GM23338 (cell line): ENCODE measurements around the gene THRB. TPM values are rescaled to one million over a fixed set of nuclear protein-coding genes. Genes with fewer than 3 reads are reported as not detected.

Source experiments
- ATAC-seq: fragments of 200-7000 bp; cut with Tn5 transposase; 3 replicates; pipeline ENCODE4 v1.9.1; 2020
- DNase-seq: peaks from one replicate; pipeline ENCODE4 v3.0.0-alpha.2; 2015; ENCODE audit warnings: low spot score
- H2AFZ ChIP-seq: fragments of 200-600 bp; sonication (generic); 2 replicates; pipeline ENCODE4 v1.8.0; 2016; ENCODE audit warnings: antibody characterized with exemption, mild to moderate bottlenecking, moderate library complexity
- H3F3A ChIP-seq: fragments of 200-600 bp; sonication (generic); replicated peaks from 2 replicates; pipeline ENCODE4 v1.8.0; 2017; ENCODE audit warnings: antibody characterized with exemption, mixed run types, low read depth
- H3K27ac ChIP-seq: fragments of 200-600 bp; sonication (generic); 2 replicates; pipeline ENCODE4 v1.6.1; 2016; ENCODE audit warnings: low read depth
- H3K27me3 ChIP-seq: fragments of 200-600 bp; sonication (generic); 2 replicates; pipeline ENCODE4 v1.8.0; 2016; ENCODE audit warnings: mild to moderate bottlenecking, mixed run types, moderate library complexity; ENCODE audit not compliant: insufficient read depth
- H3K36me3 ChIP-seq: fragments of 200-600 bp; sonication (generic); 2 replicates; pipeline ENCODE4 v1.8.0; 2016; ENCODE audit warnings: mild to moderate bottlenecking; ENCODE audit not compliant: insufficient read depth
- H3K4me1 ChIP-seq: fragments of 200-600 bp; sonication (generic); 2 replicates; pipeline ENCODE4 v1.8.0; 2016; ENCODE audit warnings: mild to moderate bottlenecking, moderate library complexity; ENCODE audit not compliant: insufficient read depth
- H3K4me2 ChIP-seq: fragments of 200-600 bp; sonication (generic); 2 replicates; pipeline ENCODE4 v1.7.1; 2017; ENCODE audit warnings: mixed run types
- H3K4me3 ChIP-seq: fragments of 200-600 bp; sonication (generic); 2 replicates; pipeline ENCODE4 v1.6.1; 2016; ENCODE audit warnings: mixed run types
- H3K79me2 ChIP-seq: fragments of 200-600 bp; sonication (generic); replicated peaks from 2 replicates; pipeline ENCODE4 v1.8.0; 2017; ENCODE audit warnings: mild to moderate bottlenecking; ENCODE audit not compliant: insufficient read depth
- H3K9me2 ChIP-seq: fragments of 200-600 bp; sonication (generic); 2 replicates; pipeline ENCODE4 v1.8.0; 2017; ENCODE audit not compliant: insufficient read depth
- H4K20me1 ChIP-seq: fragments of 200-600 bp; sonication (generic); replicated peaks from 2 replicates; pipeline ENCODE4 v1.8.0; 2017; ENCODE audit warnings: mild to moderate bottlenecking; ENCODE audit not compliant: insufficient read depth
- H3K27ac Mint-ChIP-seq: 2 replicates; pipeline ENCODE4 v1.8.0; 2020; ENCODE audit warnings: inconsistent platforms, mild to moderate bottlenecking, moderate library complexity, mixed read lengths
- H3K27me3 Mint-ChIP-seq: 3 replicates; pipeline ENCODE4 v1.8.0; 2022; ENCODE audit warnings: low read depth, mild to moderate bottlenecking, moderate library complexity, mixed read lengths, inconsistent platforms; ENCODE audit not compliant: insufficient read depth, poor library complexity
- H3K36me3 Mint-ChIP-seq: 3 replicates; pipeline ENCODE4 v1.8.0; 2021; ENCODE audit warnings: low read depth, mild to moderate bottlenecking, inconsistent platforms, moderate library complexity, mixed read lengths
- H3K4me1 Mint-ChIP-seq: 3 replicates; pipeline ENCODE4 v1.8.0; 2020; ENCODE audit warnings: mild to moderate bottlenecking, inconsistent platforms, mixed read lengths
- H3K4me3 Mint-ChIP-seq: 3 replicates; pipeline ENCODE4 v1.8.0; 2021; ENCODE audit warnings: moderate library complexity, mild to moderate bottlenecking, inconsistent platforms, mixed read lengths
- H3K9me3 Mint-ChIP-seq: 3 replicates; pipeline ENCODE4 v1.8.0; 2020; ENCODE audit warnings: moderate library complexity, mild to moderate bottlenecking, inconsistent platforms, mixed read lengths
- CREB1 ChIP-seq: fragments of 250-450 bp; sonication (Bioruptor Pico); IDR thresholded peaks from 2 replicates; pipeline ENCODE4 v1.5.0; 2020; ENCODE audit warnings: low read depth, mild to moderate bottlenecking, moderate library complexity
- ETS1 ChIP-seq: IDR thresholded peaks from 2 replicates; pipeline ENCODE4 v1.6.1; 2016; ENCODE audit warnings: antibody characterized with exemption
- EZH2 ChIP-seq: fragments of 200-600 bp; sonication (generic); IDR thresholded peaks from one replicate; pipeline ENCODE4 v1.8.0; 2017; ENCODE audit warnings: antibody characterized with exemption, mild to moderate bottlenecking, low read depth; ENCODE audit not compliant: unreplicated experiment
- EZH2phosphoT487 ChIP-seq: fragments of 200-600 bp; sonication (generic); IDR thresholded peaks from one replicate; pipeline ENCODE4 v1.8.1; 2018; ENCODE audit warnings: antibody characterized with exemption; ENCODE audit not compliant: unreplicated experiment
- JUNB ChIP-seq: IDR thresholded peaks from one replicate; pipeline ENCODE4 v1.6.1; 2016; ENCODE audit warnings: antibody characterized with exemption; ENCODE audit not compliant: unreplicated experiment
- NANOG ChIP-seq: IDR thresholded peaks from 2 replicates; pipeline ENCODE4 v1.6.1; 2016; ENCODE audit warnings: antibody characterized with exemption, borderline replicate concordance
- POLR2AphosphoS5 ChIP-seq: IDR thresholded peaks from 2 replicates; pipeline ENCODE4 v1.6.1; 2016; ENCODE audit warnings: antibody characterized with exemption, low read depth
- REST ChIP-seq: IDR thresholded peaks from one replicate; pipeline ENCODE4 v1.6.1; 2018; ENCODE audit warnings: antibody characterized with exemption; ENCODE audit not compliant: unreplicated experiment
- ZNF114 ChIP-seq: fragments of 250-450 bp; sonication (Bioruptor Pico); IDR thresholded peaks from 2 replicates; pipeline ENCODE4 v1.5.0; 2020; ENCODE audit warnings: mild to moderate bottlenecking, moderate library complexity
- ZNF331 ChIP-seq: fragments of 250-450 bp; sonication (Bioruptor Pico); IDR thresholded peaks from 2 replicates; pipeline ENCODE4 v1.5.0; 2020; ENCODE audit warnings: low read depth, mild to moderate bottlenecking, moderate library complexity
- ZNF462 ChIP-seq: fragments of 250-450 bp; sonication (Bioruptor Pico); IDR thresholded peaks from 2 replicates; pipeline ENCODE4 v1.5.0; 2020; ENCODE audit warnings: mild to moderate bottlenecking, moderate library complexity
- polyA plus RNA-seq: library from polyadenylated mRNA; unstranded; fragments of >200 nt; fragmentation: Nextera tagmentation; extraction: Ambion mirVana; gene quantifications from 2 replicates; pipeline ENCODE4 v1.2.1, GENCODE V29; 2016
- total RNA-seq: library from RNA; depleted of rRNA; stranded (reverse); fragments of >200 nt; shearing (Covaris generic); gene quantifications from 2 replicates; pipeline ENCODE4 v1.2.3, GENCODE V29; 2014

THRB gene
- total and polyA plus RNA-seq, 2 experiments from 2014 or later: 1.7 to 3.2 TPM

- TF ChIP-seq REST (no peak), ZNF114 (CRISPR knock-in tag) (no peak), POLR2AphosphoS5 (no peak), ZNF331 (CRISPR knock-in tag) (no peak), JUNB (no peak)
Measured at GRCh38 chr3:24199300-24199699, 295.4 kb downstream of the THRB start (continued).

- peaks cover 8% of the 10 kb centered on the region; the same call in 2 of the 3 replicates for H3K36me3 Mint-ChIP-seq
- H3K27ac Mint-ChIP-seq: no peak overlapping the region
- no peaks in the 10 kb centered on the region for H3K27me3 Mint-ChIP-seq
- ATAC-seq: no peak
- Histone ChIP-seq H3K4me1 (no peaks in the 10 kb centered on the region), H2AFZ (no peak overlapping the region), H3K79me2 (no peaks in the 10 kb centered on the region), H3K27me3 (no peaks in the 10 kb centered on the region), H3K27ac (no peak overlapping the region), H4K20me1 (no peaks in the 10 kb centered on the region), H3K4me2 (no peak overlapping the region), H3K9me2 (no peaks in the 10 kb centered on the region; the same call in 1 of the 2 replicates), H3K36me3 (no peaks in the 10 kb centered on the region), H3F3A (no peaks in the 10 kb centered on the region), H3K4me3 (no peak overlapping the region)
- H3K4me3 Mint-ChIP-seq: no peak overlapping the region
- DNase-seq: no peak
- H3K9me3 Mint-ChIP-seq: peaks cover 19% of the 10 kb centered on the region
- no peaks in the 10 kb centered on the region for H3K4me1 Mint-ChIP-seq
- TF ChIP-seq ZNF462: no peak
- TF ChIP-seq JUNB: no peak
- no peak for TF ChIP-seq ETS1
- no peak for TF ChIP-seq POLR2AphosphoS5
- TF ChIP-seq NANOG: no peak
- no peak for TF ChIP-seq CREB1 (CRISPR knock-in tag)
- TF ChIP-seq REST: no peak
- no peak for TF ChIP-seq EZH2
- no peak for TF ChIP-seq EZH2phosphoT487
- TF ChIP-seq ZNF331 (CRISPR knock-in tag): no peak
Measured at GRCh38 chr3:24198728-24199127, 295.9 kb downstream of the THRB start.
